H9 (cell line): ENCODE data around the gene RAPSN. TPM values are rescaled to one million over a fixed set of nuclear protein-coding genes. Genes with fewer than 3 reads are reported as not detected.

Experiments used
- DNase-seq: peaks from one replicate; pipeline ENCODE4 v3.0.0-alpha.2; 2017
- H2AFZ ChIP-seq: one replicate; pipeline ENCODE4 v1.6.1; 2013; ENCODE audit warnings: mild to moderate bottlenecking, low read length, control low read depth, moderate library complexity
- H2AK5ac ChIP-seq: 2 replicates; pipeline ENCODE4 v1.6.1; 2013; ENCODE audit warnings: low read length, control low read depth, mixed read lengths; ENCODE audit not compliant: insufficient read length
- H2BK120ac ChIP-seq: one replicate; pipeline ENCODE4 v1.6.1; 2013; ENCODE audit warnings: low read depth, mild to moderate bottlenecking, low read length, control low read depth, inconsistent platforms; ENCODE audit not compliant: poor library complexity, severe bottlenecking
- H2BK12ac ChIP-seq: 2 replicates; pipeline ENCODE4 v1.6.1; 2013; ENCODE audit warnings: low read length, control low read depth, mixed read lengths, low read depth; ENCODE audit not compliant: insufficient read length
- H2BK15ac ChIP-seq: 2 replicates; pipeline ENCODE4 v1.6.1; 2013; ENCODE audit warnings: low read depth, low read length, control low read depth
- H2BK20ac ChIP-seq: one replicate; pipeline ENCODE4 v1.6.1; 2013; ENCODE audit warnings: low read depth, mild to moderate bottlenecking, low read length, control low read depth, inconsistent platforms; ENCODE audit not compliant: poor library complexity, severe bottlenecking
- H2BK5ac ChIP-seq: 2 replicates; pipeline ENCODE4 v1.6.1; 2013; ENCODE audit warnings: low read length, control low read depth, mixed read lengths; ENCODE audit not compliant: insufficient read length
- H3K14ac ChIP-seq: 2 replicates; pipeline ENCODE4 v1.6.1; 2013; ENCODE audit warnings: low read length, control low read depth; ENCODE audit not compliant: insufficient read depth
- H3K18ac ChIP-seq: 2 replicates; pipeline ENCODE4 v1.6.1; 2013; ENCODE audit warnings: low read depth, mild to moderate bottlenecking, mixed read lengths, low read length, control low read depth; ENCODE audit not compliant: insufficient read length
- H3K23ac ChIP-seq: 2 replicates; pipeline ENCODE4 v1.6.1; 2013; ENCODE audit warnings: low read length, control low read depth, mixed read lengths, low read depth; ENCODE audit not compliant: insufficient read length
- H3K23me2 ChIP-seq: 2 replicates; pipeline ENCODE4 v1.6.1; 2013; ENCODE audit warnings: low read depth, mild to moderate bottlenecking, mixed read lengths, low read length, control low read depth; ENCODE audit not compliant: insufficient read length, poor library complexity, severe bottlenecking
- H3K27ac ChIP-seq: 2 replicates; pipeline ENCODE4 v1.5.1; 2013; ENCODE audit warnings: low read length, control low read depth, mixed read lengths, low read depth; ENCODE audit not compliant: insufficient read length
- H3K27me3 ChIP-seq: 2 replicates; pipeline ENCODE4 v1.6.1; 2013; ENCODE audit warnings: low read length, control low read depth, inconsistent platforms; ENCODE audit not compliant: insufficient read depth
- H3K4ac ChIP-seq: 2 replicates; pipeline ENCODE4 v1.6.1; 2013; ENCODE audit warnings: low read depth, mild to moderate bottlenecking, control low read depth, inconsistent platforms, low read length, moderate library complexity
- H3K4me1 ChIP-seq: 2 replicates; pipeline ENCODE4 v1.6.1; 2013; ENCODE audit warnings: low read length, control low read depth, inconsistent platforms; ENCODE audit not compliant: insufficient read depth
- H3K4me2 ChIP-seq: 2 replicates; pipeline ENCODE4 v1.6.1; 2013; ENCODE audit warnings: low read length, control low read depth, mixed read lengths; ENCODE audit not compliant: insufficient read length, insufficient read depth
- H3K56ac ChIP-seq: 2 replicates; pipeline ENCODE4 v1.6.1; 2013; ENCODE audit warnings: low read depth, mild to moderate bottlenecking, mixed read lengths, low read length, control low read depth; ENCODE audit not compliant: insufficient read length
- H3K79me1 ChIP-seq: 2 replicates; pipeline ENCODE4 v1.6.1; 2013; ENCODE audit warnings: low read depth, mild to moderate bottlenecking, moderate library complexity, low read length, control low read depth, inconsistent platforms; ENCODE audit not compliant: insufficient read depth, poor library complexity, severe bottlenecking
- H3K79me2 ChIP-seq: 2 replicates; pipeline ENCODE4 v1.6.1; 2013; ENCODE audit warnings: low read length, control low read depth, inconsistent platforms; ENCODE audit not compliant: insufficient read depth
- H3K9ac ChIP-seq: 2 replicates; pipeline ENCODE4 v1.6.1; 2013; ENCODE audit warnings: low read length, control low read depth, mixed read lengths; ENCODE audit not compliant: insufficient read length; ENCODE audit errors: extremely low read depth
- H3K9me3 ChIP-seq: one replicate; pipeline ENCODE4 v1.6.1; 2013; ENCODE audit warnings: low read depth, low read length, inconsistent platforms; ENCODE audit not compliant: control insufficient read depth
- H3T11ph ChIP-seq: one replicate; pipeline ENCODE4 v1.6.1; 2013; ENCODE audit warnings: mild to moderate bottlenecking, low read length, control low read depth, inconsistent platforms
- H4K20me1 ChIP-seq: one replicate; pipeline ENCODE4 v1.6.1; 2013; ENCODE audit not compliant: control insufficient read depth, insufficient read length, insufficient read depth
- H4K5ac ChIP-seq: 2 replicates; pipeline ENCODE4 v1.6.1; 2013; ENCODE audit warnings: low read depth, mild to moderate bottlenecking, mixed read lengths, low read length, control low read depth; ENCODE audit not compliant: insufficient read length
- H4K8ac ChIP-seq: replicated peaks from 2 replicates; pipeline ENCODE4 v1.6.1; 2013; ENCODE audit warnings: low read length, control low read depth, mixed read lengths, low read depth; ENCODE audit not compliant: insufficient read length
- H4K91ac ChIP-seq: 2 replicates; pipeline ENCODE4 v1.6.1; 2013; ENCODE audit warnings: low read depth, mild to moderate bottlenecking, moderate library complexity, mixed read lengths, low read length, control low read depth; ENCODE audit not compliant: insufficient read length
- H3K27ac Mint-ChIP-seq, 3 experiments: 2 replicates in 2 of 3; 3 replicates in 1 of 3; pipeline ENCODE4 v1.8.0; 2020 to 2021; ENCODE audit warnings: mixed read lengths in 3 of 3, mild to moderate bottlenecking in 1 of 3, moderate library complexity in 1 of 3
- H3K27me3 Mint-ChIP-seq: 2 replicates; pipeline ENCODE4 v1.8.0; 2021; ENCODE audit warnings: low read depth, mild to moderate bottlenecking, moderate library complexity, mixed read lengths
- H3K36me3 Mint-ChIP-seq, 3 experiments: 2 replicates in 2 of 3; 3 replicates in 1 of 3; pipeline ENCODE4 v1.8.0; 2020 to 2021; ENCODE audit warnings: low read depth in 3 of 3, mixed read lengths in 3 of 3; ENCODE audit not compliant: insufficient read depth in 1 of 3
- H3K4me1 Mint-ChIP-seq, 2 experiments: 2 replicates each; pipeline ENCODE4 v1.8.0; 2020; ENCODE audit warnings: mixed read lengths in 2 of 2
- H3K4me3 Mint-ChIP-seq, 2 experiments: 2 replicates in 1 of 2; 3 replicates in 1 of 2; pipeline ENCODE4 v1.8.0; 2020 to 2021; ENCODE audit warnings: mild to moderate bottlenecking in 2 of 2, mixed read lengths in 2 of 2, moderate library complexity in 1 of 2
- H3K9me3 Mint-ChIP-seq, 2 experiments: 2 replicates in 1 of 2; 3 replicates in 1 of 2; pipeline ENCODE4 v1.8.0; 2020; ENCODE audit warnings: mild to moderate bottlenecking in 2 of 2, mixed read lengths in 2 of 2, moderate library complexity in 1 of 2
- WGBS: extraction: QIAGEN DNeasy Blood & Tissue Kit; methylation state at CpG from one replicate; pipeline ENCODE4 v1.1.7; 2013; ENCODE audit warnings: missing lambda C conversion rate, low lambda C conversion rate, mixed read lengths; ENCODE audit not compliant: insufficient read length; ENCODE audit errors: extremely low coverage; 5-methylcytosine and 5-hydroxymethylcytosine counted together
- total RNA-seq: library from RNA; stranded (reverse); gene quantifications from 2 replicates; pipeline ENCODE4 v1.2.1, GENCODE V29; 2021
- TF ChIP-seq, protein P1 (sequence below): fragments of 200-600 bp; sonication (generic); conservative IDR thresholded peaks from 3 replicates; pipeline ENCODE4 v1.8.0; 2021; ENCODE audit warnings: antibody characterized with exemption, mild to moderate bottlenecking

Gene RAPSN
- total RNA-seq, 1 experiment from 2014 or later = 0.48 TPM

DNA sequence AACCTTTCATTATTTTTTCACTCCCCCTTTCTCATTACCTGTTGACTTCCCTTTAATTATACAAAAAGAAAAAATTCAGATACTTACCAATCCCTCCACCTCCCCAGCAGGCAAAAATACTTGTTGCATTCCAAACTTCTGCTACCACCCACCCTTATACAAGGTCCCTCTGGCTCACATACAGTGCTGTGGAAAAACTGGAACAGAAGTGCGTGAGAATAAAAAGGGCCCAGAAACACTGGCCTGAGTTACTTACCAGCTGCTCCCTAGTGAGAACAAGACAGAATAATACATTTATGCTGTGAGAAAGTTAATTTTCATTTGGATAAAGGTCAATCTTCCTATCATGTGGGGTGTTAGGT, 46.9 kb upstream of the RAPSN start:
- Histone ChIP-seq H4K8ac (no peak overlapping the region), H2BK5ac (no peak overlapping the region), H3K79me2 (peaks cover 11% of the 10 kb centered on the region), H3K14ac (no peak overlapping the region), H3T11ph (no peak overlapping the region), H3K23me2 (no peaks in the 10 kb centered on the region), H3K9ac (no peak overlapping the region), H2BK15ac (no peak overlapping the region), H2BK12ac (no peak overlapping the region), H3K23ac (no peak overlapping the region), H2BK20ac (no peak overlapping the region), H3K27me3 (no peaks in the 10 kb centered on the region), H4K91ac (no peak overlapping the region), H3K79me1 (peaks cover 15% of the 10 kb centered on the region), H3K4me2 (no peak overlapping the region), H3K4ac (no peak overlapping the region), H3K18ac (no peak overlapping the region), H4K5ac (no peak overlapping the region), H2BK120ac (no peak overlapping the region), H3K9me3 (no peaks in the 10 kb centered on the region), H2AFZ (no peak overlapping the region), H3K56ac (no peak overlapping the region), H3K27ac (no peak overlapping the region), H3K4me1 (peaks cover under 1% of the 10 kb centered on the region; the same call in 1 of the 2 replicates), H4K20me1 (no peaks in the 10 kb centered on the region), H2AK5ac (no peak overlapping the region)
- Mint-ChIP-seq H3K4me1 (peaks cover 12 to 21% of the 10 kb centered on the region in 2 experiments), H3K4me3 (no peak overlapping the region), H3K27me3 (no peaks in the 10 kb centered on the region), H3K27ac (no peak overlapping the region), H3K9me3 (no peaks in the 10 kb centered on the region), H3K36me3 (peaks cover 7 to 24% (median 10%) of the 10 kb centered on the region in 3 experiments; a peak in 4 of 7 replicates)
- WGBS = no CpG with 5 or more reads among the region's 1 CpG
- DNase-seq = no peak
- TF ChIP-seq, protein P1, sequence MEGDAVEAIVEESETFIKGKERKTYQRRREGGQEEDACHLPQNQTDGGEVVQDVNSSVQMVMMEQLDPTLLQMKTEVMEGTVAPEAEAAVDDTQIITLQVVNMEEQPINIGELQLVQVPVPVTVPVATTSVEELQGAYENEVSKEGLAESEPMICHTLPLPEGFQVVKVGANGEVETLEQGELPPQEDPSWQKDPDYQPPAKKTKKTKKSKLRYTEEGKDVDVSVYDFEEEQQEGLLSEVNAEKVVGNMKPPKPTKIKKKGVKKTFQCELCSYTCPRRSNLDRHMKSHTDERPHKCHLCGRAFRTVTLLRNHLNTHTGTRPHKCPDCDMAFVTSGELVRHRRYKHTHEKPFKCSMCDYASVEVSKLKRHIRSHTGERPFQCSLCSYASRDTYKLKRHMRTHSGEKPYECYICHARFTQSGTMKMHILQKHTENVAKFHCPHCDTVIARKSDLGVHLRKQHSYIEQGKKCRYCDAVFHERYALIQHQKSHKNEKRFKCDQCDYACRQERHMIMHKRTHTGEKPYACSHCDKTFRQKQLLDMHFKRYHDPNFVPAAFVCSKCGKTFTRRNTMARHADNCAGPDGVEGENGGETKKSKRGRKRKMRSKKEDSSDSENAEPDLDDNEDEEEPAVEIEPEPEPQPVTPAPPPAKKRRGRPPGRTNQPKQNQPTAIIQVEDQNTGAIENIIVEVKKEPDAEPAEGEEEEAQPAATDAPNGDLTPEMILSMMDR = no peak
